DMS114 treated with DMSO at 0.1 percent for 48 hours (cell line): ENCODE measurements around the gene SAMD5.
"Not testable (repeated sequence)": the region's sequence is repeated elsewhere in the genome, so short reads cannot be mapped to it uniquely, and the experiment has no call there.

Source experiments
- DNase-seq: peaks from one replicate; lab custom pipeline; 2025; ENCODE audit not compliant: unreplicated experiment; lab: John Stamatoyannopoulos, UW

The SAMD5 gene

DNA sequence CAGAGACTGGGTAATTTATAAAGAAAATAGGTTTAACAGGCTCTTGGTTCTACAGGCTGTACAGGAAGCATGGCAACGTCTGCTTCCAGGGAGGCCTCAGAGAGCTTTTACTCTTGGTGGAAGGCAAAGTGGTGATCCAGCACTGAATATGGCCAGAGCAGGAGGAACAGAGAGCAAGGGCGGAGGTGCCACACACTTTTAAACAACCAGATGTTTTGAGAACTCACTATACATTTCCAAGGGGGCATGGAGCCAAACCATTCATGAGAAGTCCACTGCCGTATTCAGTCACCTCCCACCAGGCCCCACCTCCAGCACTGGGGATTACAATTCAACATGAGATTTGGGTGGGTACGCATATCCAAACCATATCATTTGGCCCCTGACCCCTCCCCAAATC, 18.7 kb downstream of the SAMD5 start:
- DNase-seq, result no peak

DNA sequence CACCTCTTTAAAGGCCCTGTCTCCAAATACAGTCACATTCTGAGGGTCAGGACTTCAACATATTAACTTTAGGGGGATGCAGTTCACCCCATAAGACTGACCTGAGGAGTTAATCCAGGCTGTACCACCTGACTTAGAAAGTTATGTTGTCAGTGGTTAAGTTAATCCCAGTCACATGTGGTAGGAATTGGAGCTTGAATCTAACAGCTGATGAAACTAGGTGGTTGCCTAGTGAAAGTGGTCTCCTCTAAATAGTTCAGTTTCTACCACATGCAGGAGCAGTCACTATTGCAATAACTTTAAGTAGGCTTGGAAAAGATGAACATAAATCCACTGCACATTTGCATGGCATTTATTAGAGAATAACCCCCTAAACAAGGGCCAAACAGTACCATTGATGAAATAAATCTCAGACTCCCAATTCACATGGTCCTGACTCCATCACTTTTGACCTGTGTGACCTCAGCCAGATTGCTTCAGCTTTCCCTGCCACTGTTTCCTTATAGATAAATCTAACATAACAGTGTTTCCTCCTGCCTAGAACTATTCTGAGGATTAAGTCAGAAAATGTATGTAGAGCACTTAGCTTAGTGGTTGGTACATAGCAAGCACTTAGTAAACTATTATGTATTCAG, 20.1 kb downstream of the SAMD5 start:
- DNase-seq, result no peak

DNA sequence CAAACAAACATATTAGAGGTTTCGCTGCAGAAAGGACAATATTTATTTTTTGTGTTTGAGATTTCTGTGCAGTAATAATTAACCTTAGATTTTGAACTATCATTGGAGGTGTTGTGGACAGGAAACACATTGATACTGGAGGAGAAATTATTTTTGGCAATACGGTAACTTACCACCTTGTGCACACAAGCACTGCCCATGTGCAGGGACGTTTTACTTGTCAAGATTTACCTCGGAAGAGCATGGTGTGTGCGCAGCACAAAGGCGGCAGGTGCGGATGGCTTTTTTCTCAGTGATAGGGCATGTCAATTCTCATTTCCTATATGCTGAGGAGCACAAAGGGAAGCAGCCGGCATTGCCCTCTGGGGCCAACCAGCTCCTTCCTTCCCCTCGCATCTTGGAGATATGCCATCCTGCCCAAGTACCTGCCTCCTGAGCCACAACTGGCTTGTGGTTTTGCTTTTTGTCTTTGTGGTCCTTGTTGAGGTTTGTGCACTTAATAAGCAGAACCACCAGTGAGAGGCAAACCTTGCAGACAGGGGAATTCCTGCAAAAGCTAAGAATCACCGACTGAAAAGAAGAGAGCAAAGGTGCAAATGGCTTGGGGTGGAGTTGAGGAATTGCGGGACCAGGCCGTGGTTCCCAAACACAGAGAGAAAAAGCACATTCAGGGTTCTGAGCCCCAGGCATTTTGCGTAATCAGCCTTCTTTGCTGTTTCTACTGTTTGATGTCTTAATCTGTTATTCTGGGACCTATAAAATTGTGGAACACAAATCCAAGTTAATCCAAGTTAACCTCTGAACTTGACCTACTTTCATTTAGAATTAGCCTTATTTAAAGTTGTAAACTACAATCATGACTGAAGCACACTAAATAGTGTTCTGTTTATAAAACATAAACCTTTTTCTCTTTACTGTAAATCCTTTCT, 21.9 kb downstream of the SAMD5 start:
- no peak for DNase-seq

DNA sequence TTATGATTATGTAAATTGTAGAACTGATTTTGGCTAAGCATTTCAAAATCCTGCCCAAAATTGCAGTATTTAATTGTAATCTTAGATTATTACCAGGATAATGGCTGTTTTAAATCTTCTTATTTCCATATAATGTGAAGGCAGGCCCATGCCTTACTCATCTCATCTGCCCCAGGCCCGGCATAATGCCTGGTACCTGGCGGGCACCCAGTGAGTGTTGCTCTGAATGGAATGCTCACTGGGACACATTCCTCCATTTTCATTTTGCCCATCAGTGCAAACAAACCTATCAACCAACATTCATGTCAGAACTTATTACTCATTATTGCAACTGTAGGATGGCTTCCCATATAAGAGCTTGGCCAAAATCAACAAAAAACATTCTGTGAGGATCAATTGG, 22.8 kb downstream of the SAMD5 start:
- no peak for DNase-seq

DNA sequence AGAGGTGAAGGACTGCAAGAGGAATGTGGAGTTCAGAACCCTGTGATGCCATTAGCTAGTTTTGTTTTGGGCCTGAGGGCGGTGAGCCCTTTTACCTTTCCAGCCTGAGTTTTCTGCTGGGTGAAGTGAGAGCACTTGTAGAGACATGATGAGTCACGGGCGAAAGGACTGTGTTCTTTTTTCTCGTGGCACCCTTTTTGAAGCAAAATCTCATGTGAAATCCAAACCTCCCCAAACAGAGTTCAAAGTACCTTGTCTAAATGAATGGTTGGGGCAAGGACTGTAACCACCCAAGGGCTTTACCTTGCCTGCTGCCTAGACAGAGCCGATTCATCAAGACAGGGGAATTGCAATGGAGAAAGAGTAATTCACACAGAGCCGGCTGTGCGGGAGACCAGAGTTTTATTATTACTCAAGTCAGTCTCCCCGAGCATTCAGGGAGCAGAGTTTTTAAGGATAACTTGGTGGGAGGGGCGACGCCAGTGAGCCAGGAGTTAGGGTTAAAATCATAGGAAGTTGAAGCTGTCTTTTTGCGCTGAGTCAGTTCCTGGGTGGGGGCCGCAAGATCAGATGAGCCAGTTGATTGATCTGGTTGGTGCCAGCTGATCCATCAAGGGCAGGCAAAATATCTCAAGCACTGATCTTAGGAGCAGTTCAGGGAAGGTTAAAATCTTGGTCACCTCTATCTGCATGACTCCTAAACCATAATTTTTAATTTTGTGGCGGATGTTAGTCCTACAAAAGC, 25.8 kb downstream of the SAMD5 start:
- DNase-seq, result no peak

DNA sequence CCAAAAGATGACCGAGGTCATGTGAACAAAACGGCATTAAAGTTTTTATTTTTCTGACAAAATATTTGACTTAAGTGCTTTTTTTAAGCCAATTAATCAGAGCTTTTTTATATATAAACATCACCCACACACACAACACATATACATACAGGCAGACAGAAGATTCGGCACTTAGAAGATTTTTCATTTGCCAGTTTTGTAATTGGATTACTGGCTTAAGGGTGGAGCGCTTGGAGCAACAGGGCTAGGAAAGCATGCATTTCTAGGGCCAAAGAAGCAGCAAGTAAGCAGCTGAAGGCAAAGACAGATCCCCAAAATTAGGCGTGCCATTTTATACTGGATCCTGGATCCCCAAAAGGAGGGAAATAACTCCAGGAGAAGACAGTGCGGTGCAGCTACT, 30.3 kb downstream of the SAMD5 start:
- no peak for DNase-seq

DNA sequence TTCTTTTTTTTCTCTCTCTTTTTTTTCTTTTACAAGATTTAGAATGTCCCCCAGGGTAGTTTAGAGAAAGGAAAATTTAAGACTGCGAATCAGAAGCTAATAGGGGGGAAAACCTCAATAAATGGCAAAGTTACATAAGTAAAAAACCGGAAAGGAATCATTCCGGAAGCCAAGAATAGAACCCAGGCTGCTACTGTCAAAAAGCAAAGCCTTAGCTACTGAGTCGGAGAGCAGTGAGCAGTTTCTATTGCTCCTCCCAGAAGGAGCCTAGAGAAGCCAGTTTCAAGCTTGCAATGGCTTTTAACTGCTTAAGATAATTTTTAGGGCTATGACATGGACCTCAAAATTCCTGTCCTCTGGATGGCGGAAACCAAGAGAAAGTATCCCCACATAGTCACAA, 31.6 kb downstream of the SAMD5 start:
- DNase-seq, result no peak

DNA sequence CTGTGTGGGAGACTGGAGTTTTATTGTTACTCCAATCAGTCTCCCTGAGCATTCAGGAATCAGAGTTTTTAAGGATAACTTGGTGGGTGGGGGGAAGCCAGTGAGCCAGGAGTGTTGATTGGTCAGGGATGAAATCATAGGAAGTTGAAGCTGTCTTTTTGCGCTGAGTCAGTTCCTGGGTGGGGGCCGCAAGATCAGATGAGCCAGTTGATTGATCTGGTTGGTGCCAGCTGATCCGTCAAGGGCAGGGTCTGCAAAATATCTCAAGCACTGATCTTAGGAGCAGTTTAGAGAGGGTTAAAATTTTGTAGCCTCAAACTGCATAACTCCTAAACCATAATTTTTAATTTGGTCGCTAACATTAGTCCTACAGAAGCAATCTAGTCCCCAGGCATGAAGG, 33.9 kb downstream of the SAMD5 start:
- not testable (repeated sequence) for DNase-seq

DNA sequence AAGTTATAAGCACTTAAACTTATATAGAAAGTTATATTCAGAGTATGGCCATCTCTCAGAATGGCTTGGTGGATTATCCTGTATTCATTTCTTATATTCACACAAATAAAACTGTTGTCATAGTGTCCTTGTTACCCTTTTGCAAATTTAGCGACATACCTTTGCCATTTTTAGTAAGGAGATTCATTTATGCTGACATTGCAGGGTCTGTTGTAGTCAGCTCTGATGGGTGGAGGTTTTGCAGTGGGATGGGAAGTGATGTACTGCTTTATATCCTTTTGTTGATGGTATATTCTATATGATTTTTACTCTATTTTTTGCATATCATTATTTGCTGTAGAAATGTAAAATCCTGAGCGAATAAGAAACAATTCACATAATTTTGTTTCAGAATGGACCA, 35.9 kb downstream of the SAMD5 start:
- DNase-seq, result no peak

DNA sequence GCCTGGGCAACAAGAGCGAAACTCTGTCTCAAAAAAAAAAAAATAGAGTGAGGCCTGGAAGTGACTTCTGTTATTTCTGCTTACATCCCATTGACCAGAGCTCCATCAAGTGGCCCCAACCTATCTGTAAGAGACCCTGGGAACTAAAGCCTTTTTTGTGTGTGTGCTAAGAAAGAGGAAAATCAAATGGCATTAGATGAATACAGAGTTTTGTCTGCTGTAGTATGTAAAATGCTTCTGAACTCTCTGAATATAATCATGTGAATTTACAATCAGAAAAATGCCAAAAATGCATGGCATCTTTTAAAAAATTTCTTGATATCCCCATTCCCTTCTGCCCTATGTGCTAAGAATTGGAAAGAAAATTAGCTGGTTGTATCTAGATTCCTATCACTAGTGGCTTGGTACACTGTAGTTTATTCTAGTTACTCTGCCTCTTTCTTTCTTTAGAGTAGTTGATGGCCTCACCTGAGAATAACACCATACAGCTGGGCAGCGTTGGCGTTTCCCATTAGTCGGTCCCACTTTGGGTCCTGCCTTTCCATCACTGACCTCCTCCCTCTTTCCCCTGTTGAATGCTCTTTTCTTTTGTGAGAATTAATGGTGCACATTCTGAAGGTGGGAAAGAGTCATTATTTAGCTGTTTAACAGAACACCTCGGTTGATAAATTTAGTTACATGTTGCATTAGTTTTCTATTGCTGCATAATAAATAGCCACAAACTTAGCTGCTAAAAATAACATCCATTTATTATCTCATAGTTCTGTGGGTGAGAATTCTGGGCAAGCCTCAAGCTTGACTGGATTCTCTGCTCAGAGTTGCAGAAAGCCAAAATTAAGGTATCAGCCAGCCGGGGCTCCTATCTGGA, 38.2 kb downstream of the SAMD5 start:
- DNase-seq, result no peak

DNA sequence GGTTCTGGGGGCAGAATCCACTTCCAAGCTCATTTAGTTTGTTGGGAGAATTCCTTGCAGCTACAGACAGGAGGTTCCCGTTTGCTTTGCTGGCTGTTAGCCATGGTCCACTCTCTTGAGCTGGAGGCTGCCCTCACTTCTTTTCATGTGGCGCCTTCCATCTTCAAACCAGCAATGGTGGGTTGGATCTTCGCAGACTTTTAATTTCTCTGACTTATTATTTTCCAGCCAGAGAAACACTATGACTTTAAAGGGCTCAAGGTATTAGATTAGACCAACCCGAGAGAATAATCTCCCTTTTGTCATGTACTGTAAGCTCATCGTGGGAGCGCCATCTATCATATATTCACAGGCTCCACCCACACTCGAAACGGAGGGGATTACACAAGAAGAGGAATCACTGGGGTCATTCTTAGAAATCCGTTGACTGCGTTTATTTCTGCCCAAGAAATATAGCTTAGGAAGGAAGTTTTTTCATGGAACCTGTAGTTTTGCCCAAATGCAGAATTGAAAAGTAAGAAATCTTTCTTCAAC, 38.9 kb downstream of the SAMD5 start:
- no peak for DNase-seq

DNA sequence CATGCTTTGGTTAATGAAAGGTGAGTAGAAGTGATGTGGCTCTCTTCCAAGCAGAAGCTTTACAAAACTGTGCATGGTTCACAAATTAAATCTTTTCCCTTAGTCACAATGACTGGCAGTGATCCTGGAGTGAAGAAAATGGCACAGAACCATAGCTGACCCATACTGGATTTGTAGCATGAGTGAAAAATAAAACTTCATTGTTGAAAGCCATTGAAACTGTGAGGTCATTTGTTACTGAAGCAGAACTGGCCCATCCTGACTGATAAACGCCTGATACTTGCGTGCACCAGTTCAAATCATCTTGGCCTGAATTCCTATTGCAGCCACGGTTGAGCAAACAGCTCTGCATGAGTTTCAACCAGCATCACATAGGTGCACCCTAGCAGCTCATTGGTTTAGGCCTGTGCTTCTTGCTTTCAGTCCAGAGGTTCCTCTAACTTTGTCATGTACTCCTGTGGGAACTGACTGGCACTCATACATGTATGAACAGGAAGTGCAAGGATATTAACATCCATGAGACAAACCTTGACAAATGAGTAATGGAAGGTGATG, 40.5 kb downstream of the SAMD5 start:
- DNase-seq, result no peak

DNA sequence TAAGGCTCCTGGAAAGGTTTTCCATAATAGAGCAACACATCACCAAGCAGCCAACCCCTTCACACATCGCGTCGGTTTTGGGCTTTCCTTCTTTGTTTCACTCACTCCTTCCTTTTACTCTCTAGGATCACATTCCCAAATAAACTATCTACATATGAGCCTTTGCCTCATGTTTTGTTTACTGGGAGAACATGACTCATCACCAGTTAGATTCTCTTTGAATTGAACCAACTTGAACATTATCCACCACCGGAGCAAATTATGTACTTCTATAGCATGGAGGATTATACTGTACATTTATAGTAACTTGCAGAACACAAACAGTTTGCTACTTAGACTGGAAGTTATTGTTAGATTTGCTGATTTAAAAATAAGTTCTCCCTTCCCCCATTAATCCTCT, 41.0 kb downstream of the SAMD5 start:
- no peak for DNase-seq

DNA sequence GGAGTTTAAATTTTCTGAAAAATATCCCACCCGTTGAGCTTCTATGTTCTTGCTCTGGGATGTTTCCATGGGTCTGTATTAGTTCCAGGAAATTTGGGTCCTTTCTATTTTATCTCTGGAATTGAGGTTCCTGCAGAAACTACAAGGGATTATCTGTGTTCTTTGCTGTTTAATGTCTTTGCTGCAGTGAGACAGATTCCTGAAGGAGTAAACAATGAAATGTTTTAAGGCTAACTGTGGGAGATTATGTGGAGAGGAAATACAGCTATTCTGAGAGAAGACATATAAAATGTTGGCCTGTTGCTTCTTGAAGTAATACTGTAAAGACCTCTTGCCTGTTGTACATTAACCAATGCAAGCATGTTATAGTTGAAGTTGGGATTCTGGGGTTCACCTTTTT, 43.5 kb downstream of the SAMD5 start:
- no peak for DNase-seq

DNA sequence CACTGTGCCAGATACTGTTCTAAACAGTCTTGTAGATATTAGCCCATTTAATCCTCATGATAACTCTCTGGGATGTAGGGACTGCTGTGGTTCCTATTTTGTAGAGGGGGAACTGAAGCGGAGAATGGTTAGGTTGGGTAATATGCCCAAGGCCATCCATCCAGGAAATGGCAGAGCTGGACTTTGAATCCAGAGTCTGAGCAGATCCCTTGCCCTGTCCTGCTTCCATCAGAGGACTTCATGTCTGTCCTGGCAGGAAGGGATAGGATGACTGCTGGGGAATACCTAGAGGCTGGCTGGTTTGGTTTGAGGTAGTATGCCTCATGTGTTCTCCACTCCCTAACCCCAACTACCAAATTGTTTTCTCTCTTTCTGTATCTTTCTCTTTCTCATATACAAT, 44.6 kb downstream of the SAMD5 start:
- no peak for DNase-seq

DNA sequence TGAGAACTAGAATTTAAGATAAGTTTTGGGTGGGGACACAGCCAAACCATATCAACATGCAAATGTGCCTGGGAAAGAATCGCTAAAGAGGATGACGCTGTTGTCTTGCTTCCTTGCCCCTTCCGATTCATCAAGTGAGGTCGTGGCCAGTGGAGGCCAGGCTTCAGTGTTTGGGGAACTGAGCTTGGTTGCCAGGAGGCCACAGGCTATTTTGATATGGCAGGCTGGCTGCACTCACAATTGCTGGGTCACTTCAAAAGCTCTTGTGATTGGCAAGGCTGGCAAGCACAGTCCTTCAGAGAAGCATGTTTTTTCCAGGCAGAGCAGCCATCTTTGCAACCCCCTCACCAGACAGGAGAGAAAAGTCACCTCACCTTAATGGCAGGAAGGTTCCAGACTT, 45.8 kb downstream of the SAMD5 start:
- no peak for DNase-seq

DNA sequence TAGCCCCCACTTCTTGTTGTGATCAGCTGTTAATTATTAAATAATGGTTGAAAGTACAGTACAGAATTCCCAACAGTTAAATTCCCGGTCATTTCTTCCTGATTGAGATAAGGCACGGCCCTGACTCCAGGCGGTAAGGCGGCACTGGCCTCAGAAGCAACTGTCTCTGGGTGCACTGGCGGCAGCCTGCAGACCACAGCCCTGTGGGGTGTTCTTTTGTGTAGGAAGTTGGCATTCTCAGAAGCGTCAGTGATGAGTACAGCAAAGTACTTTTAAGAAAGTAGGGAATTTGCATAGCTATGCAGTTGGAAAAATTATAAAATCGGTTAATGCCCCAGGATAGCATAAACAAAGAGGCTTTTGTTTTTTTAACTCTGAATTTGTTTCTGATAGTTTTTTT, 50.5 kb downstream of the SAMD5 start:
- no peak for DNase-seq

DNA sequence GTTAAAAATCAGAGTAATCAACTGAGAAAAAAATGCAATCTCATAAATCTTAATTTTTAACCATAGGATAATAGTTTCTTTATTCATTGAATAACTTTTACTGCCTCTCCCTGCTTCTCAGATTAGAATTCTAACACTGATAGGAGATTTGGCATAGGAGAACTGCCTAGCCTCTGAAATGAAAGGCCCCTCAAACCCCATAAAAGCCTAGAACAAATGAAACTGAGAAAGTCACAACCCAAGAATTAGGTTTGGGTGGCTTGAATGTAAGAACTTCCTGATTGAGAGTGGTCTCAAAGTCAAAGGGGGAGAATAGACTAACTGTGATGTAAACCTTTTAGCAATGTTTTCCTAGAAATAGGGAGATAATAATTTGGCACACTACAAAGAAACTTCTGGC, 52.2 kb downstream of the SAMD5 start:
- no peak for DNase-seq

DNA sequence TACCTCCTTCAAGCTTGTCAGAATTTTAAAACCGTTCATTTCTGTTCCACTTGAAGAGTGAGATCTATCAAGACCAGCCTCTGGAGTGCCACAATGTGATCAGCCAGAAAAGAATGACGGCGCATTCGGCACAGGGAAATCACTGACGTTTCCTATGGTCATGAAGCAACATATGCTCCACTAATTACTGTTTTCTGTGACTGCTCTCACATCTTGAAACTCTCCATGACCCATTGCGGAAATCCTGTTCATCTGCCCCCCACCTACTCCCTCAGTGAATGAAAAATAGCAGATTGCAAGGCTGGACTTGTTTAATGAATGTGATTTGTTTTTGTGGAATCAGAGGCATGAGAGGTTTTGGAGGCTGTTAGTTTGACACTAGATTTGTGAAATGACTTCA, 53.2 kb downstream of the SAMD5 start:
- DNase-seq, result no peak

DNA sequence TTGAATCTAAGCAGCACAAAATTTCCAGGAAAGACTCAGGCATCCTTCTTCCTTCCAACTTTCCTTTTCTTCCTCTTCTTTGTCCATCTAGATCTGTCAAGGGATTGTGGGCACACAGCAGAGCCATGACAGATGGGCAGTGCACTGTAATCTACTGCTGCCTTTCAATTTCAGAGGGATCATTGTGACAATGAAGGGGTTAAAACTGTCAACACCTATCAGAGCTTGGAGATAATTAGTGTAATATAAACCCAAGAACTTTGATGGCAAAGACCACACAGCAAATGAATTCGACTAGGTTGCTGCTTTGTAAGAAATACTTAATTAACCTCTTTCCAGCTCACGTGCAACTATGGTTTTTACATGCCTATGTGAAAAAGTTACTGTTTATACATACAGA, 55.0 kb downstream of the SAMD5 start:
- DNase-seq, result no peak
